Stimulated activated naive CD8-positive, alpha-beta T cell treated with anti-CD3 and anti-CD28 coated beads, Interleukin-15, Interleukin-2, amounts not matched to agents 100 ng/mL and 50 ng/mL, for 24 hours (primary cell): Measurements from ENCODE around the gene RER1.

ENCODE experiments used
- H3K27ac Mint-ChIP-seq: one replicate; pipeline ENCODE4 v1.8.0; 2021; ENCODE audit warnings: mild to moderate bottlenecking, mixed read lengths
- H3K27me3 Mint-ChIP-seq: one replicate; pipeline ENCODE4 v1.8.0; 2021; ENCODE audit warnings: mixed read lengths
- H3K36me3 Mint-ChIP-seq: one replicate; pipeline ENCODE4 v1.8.0; 2021; ENCODE audit warnings: low read depth, mixed read lengths
- H3K4me1 Mint-ChIP-seq: one replicate; pipeline ENCODE4 v1.8.0; 2021; ENCODE audit warnings: low read depth, mixed read lengths
- H3K4me3 Mint-ChIP-seq: one replicate; pipeline ENCODE4 v1.8.0; 2021; ENCODE audit warnings: mild to moderate bottlenecking, mixed read lengths
- H3K9me3 Mint-ChIP-seq: one replicate; pipeline ENCODE4 v1.8.0; 2021; ENCODE audit warnings: mixed read lengths

RER1 gene

DNA sequence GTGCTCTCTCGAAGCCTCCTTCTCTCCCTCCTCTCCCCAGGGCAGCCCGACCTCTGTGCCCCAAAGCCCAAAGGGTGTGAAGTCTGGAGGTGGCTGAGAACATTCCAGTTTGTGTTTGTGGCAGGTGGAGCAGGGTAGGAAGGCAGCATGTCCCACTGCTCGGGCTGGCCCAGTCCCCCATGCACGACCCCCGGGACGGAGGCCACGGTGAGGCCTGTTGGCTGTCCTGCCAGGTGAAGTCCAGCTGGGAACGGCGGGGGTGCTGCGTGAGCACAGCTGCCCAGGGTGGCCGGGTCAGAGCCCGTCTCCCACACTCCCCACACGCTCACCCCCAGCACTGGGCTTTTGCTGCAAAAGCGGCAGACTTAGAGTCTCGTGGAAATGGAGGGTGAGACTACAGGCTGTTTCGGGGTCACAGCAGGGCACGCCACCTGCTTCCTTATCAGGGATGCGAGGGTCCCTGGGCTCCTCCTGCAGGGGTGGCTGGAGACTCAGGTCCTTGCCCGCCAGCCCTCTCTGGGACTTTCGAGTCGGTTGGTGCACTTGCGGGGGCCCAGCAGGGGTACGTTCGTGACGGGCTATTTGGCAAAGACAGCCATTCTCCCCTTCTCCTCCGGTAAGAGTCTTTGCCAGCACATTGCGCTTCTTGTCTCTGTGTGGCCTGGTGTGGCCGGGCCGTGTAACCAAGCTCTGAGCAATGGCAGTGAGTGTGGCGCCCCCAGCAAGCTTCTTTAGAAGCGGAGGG is 40.6 kb upstream of the RER1 start:
- H3K9me3 Mint-ChIP-seq, result no peaks in the 10 kb centered on the region
- no peaks in the 10 kb centered on the region for H3K27me3 Mint-ChIP-seq
- no peak overlapping the region for H3K4me3 Mint-ChIP-seq
- H3K36me3 Mint-ChIP-seq, result no peaks in the 10 kb centered on the region
- H3K27ac Mint-ChIP-seq, result no peak overlapping the region
- no peaks in the 10 kb centered on the region for H3K4me1 Mint-ChIP-seq

DNA sequence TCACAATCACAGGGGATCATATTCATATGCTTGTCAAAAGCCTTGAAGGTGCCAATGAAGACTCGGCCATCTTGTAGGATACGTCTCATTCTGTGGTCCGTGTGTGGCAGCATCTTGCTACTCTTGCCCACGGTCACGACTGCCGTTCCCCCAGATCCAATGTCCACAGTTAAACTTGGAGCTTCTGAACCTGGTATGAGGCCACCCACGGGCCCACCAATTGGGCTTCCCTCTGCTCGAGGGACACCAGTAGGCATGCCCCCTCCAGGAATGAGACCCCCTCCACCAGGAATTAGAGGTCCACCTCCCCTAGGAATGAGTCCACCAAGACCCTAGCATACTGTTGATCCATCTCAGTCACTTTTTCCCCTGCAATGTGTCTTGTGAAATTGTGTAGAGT is 39.9 kb upstream of the RER1 start:
- H3K27me3 Mint-ChIP-seq, result no peaks in the 10 kb centered on the region
- H3K36me3 Mint-ChIP-seq, result no peaks in the 10 kb centered on the region
- no peaks in the 10 kb centered on the region for H3K9me3 Mint-ChIP-seq
- no peak overlapping the region for H3K27ac Mint-ChIP-seq
- H3K4me3 Mint-ChIP-seq, result no peak overlapping the region
- H3K4me1 Mint-ChIP-seq, result no peaks in the 10 kb centered on the region

- Mint-ChIP-seq H3K27me3 (no peaks in the 10 kb centered on the region), H3K9me3 (no peaks in the 10 kb centered on the region), H3K27ac (no peak overlapping the region), H3K36me3 (no peaks in the 10 kb centered on the region), H3K4me1 (no peaks in the 10 kb centered on the region), H3K4me3 (no peak overlapping the region)
These were observed 39.2 kb upstream of the RER1 start for GRCh38 chr1:2352341-2352896.

- H3K4me3 Mint-ChIP-seq, result no peak overlapping the region
- no peaks in the 10 kb centered on the region for H3K27me3 Mint-ChIP-seq
- H3K27ac Mint-ChIP-seq, result no peak overlapping the region
These were observed 38.6 kb upstream of the RER1 start for GRCh38 chr1:2352897-2353550.

DNA sequence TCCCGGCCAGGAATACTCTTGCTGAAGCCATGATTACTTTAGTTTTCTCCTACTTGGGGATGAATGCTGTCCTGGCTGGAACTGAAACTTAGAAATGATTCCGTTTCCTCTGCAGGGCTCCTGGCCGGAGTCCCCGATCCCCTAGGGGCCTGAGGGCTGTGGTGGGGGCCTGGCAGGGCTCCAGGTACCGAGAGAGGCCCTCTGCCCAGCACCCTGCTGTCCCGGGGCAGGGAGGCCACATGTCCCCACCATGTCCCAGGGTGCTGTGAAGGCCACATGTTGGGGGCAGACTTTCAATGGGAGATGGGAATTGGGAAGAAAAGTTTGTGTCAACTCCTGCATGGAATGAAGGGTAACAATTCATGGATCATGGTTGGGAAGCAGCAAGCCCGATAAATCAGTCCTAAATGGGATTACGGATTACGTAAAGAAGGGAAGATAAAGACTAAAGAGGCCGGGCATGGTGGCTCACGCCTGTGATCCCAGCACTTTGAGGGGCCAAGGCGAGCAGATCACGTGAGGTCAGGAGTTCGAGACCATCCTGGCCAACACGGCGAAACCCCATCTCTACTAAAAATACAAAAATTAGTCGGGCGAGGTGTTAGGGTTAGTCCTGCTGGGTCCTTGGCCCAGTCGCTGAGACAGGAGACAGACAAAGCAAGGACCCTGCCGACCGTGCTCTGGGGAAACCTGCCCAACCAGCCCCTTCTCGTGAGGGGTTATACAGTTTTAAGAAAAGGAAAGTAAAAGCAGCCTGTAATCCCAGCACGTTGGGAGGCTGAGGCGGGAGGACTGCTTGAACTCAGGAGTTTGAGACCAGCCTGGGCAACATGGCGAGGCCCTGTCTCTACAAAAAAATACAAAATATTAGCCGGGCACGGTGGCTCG is 37.8 kb upstream of the RER1 start:
- H3K27ac Mint-ChIP-seq, result no peak overlapping the region
- H3K36me3 Mint-ChIP-seq, result no peaks in the 10 kb centered on the region
- H3K4me1 Mint-ChIP-seq, result no peaks in the 10 kb centered on the region
- no peaks in the 10 kb centered on the region for H3K9me3 Mint-ChIP-seq
- H3K27me3 Mint-ChIP-seq, result no peaks in the 10 kb centered on the region
- H3K4me3 Mint-ChIP-seq, result no peak overlapping the region

More at GRCh38 chr1:2352897-2353550, 38.6 kb upstream of the RER1 start:
- no peaks in the 10 kb centered on the region for H3K4me1 Mint-ChIP-seq
- H3K9me3 Mint-ChIP-seq, result no peaks in the 10 kb centered on the region
- no peaks in the 10 kb centered on the region for H3K36me3 Mint-ChIP-seq

GRCh38 chr1:2354511-2355372 is 36.9 kb upstream of the RER1 start:
- Mint-ChIP-seq H3K27me3 (no peaks in the 10 kb centered on the region), H3K4me3 (no peak overlapping the region), H3K27ac (no peak overlapping the region), H3K9me3 (no peaks in the 10 kb centered on the region), H3K36me3 (no peaks in the 10 kb centered on the region), H3K4me1 (no peaks in the 10 kb centered on the region)

DNA sequence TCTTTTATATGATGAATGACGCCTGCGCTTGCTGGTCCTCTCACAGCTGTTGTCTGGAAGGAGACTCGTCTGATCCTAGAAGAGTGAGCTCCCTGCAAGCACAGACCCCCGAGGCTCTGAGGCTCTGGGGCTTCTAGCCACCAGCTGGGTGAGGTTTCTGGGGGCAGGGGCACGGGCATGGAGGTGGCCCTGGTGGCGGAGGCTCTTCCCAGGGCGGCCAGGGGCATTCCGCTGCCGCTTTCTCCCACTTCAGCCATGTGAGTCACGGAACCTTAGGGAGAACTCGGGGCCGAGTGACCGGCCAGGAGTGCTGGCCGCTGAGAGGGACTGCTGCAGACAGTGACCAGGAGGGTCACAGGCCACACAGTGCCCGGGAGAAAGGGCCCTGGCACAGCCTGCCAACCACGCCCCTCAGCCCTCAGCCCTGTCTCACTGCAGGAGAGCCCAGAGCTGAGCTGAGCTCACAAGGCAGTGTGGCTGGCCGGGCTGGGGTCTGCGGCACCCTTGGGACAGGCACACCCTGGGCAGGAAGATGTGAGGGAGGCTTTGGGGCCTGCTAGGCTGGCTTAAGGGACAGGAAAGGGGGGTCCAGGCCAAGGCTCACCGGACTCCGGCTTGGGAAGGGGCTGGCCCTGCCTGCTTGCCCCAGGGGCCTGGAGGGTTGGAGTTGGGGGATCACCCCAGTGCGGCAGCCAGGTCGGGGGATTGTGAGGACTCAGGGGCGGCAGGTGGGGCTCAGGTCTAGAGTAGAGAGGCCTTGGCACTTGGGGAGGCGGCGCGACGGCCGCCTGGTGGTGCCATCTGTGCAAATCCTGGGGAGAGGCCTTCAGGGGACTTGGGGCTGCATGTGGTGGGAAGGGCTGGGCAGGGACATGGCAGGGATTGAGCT is 36.0 kb upstream of the RER1 start:
- H3K27ac Mint-ChIP-seq, result no peak overlapping the region
- no peaks in the 10 kb centered on the region for H3K4me1 Mint-ChIP-seq
- H3K27me3 Mint-ChIP-seq, result no peaks in the 10 kb centered on the region
- H3K4me3 Mint-ChIP-seq, result no peak overlapping the region
- no peaks in the 10 kb centered on the region for H3K9me3 Mint-ChIP-seq
- no peaks in the 10 kb centered on the region for H3K36me3 Mint-ChIP-seq

- Mint-ChIP-seq H3K4me1 (no peaks in the 10 kb centered on the region), H3K27me3 (no peaks in the 10 kb centered on the region), H3K9me3 (no peaks in the 10 kb centered on the region), H3K36me3 (no peaks in the 10 kb centered on the region), H3K27ac (no peak overlapping the region), H3K4me3 (no peak overlapping the region)
These were observed 35.2 kb upstream of the RER1 start for GRCh38 chr1:2356401-2356800.

DNA sequence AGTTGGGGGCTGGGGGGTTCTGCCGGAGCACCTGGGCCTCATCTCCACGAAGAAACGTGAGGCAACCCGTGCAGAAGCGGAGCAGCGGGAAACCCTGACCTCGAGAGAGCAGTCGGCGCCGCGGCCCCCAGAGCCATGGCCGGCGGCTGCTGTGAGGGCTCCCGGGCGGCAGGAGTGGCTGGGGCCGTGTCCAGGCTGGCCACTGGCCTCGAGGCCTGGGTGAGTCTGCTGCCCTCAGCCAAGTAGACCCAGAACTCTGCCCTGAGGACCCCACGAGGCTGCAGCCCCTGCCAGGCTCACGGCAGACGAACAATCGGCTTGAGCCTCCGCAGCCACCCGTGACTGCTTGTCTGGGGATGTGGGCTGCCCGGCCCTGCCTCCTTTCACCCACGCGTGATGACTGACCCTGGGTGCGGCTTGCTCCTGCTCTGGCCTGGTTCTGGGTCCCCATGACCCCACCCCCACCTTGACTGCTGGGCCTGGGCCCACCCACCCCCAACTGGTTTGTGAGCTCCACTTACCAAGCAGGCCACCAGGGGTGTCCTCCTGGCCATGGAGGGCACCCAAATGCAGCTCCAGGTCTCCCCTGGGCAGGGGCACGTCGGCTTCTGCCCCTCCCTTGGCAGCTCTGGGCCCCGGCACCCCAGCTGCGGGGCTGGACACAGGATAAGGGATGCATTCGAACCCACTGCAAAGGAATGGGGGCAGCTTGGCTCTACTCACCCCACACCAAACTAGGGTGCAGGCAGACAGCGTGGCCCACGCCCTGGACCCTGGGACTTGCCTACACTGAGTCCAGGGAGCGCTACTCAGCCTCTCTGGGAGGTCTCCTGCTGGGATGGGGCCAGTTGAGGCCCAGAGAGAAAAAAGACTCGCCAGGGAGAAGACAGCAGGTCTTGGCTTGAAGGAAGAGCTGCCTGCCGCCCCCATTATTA is 34.5 kb upstream of the RER1 start:
- Mint-ChIP-seq H3K9me3 (peaks cover 1% of the 10 kb centered on the region), H3K27ac (no peak overlapping the region), H3K36me3 (no peaks in the 10 kb centered on the region)

DNA sequence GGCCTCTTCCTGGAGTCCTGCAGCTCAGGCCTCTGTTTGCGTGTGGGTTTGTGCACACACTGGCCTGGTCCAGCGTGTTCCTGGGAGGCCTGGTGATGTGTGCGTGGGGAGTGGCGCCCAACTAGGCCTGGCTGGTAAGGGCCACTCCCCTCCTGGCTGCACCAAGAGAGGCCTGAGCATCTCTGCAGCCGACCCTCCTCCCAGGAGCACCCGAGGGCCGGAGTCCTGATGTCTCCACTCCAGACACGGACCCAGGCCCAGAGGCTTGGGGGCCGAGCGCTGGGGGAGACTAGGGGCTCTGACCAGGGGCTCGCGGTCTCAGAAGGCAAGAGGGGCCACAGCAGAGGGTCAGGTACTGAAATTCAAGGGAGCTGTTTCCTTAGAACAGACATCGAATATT is 33.6 kb upstream of the RER1 start:
- Mint-ChIP-seq H3K4me1 (no peaks in the 10 kb centered on the region), H3K27ac (no peak overlapping the region), H3K9me3 (peaks cover 7% of the 10 kb centered on the region), H3K27me3 (no peaks in the 10 kb centered on the region), H3K36me3 (no peaks in the 10 kb centered on the region), H3K4me3 (no peak overlapping the region)

More for the DNA sequence above, 34.5 kb upstream of the RER1 start:
- H3K4me1 Mint-ChIP-seq, result no peaks in the 10 kb centered on the region
- no peak overlapping the region for H3K4me3 Mint-ChIP-seq
- no peaks in the 10 kb centered on the region for H3K27me3 Mint-ChIP-seq

DNA sequence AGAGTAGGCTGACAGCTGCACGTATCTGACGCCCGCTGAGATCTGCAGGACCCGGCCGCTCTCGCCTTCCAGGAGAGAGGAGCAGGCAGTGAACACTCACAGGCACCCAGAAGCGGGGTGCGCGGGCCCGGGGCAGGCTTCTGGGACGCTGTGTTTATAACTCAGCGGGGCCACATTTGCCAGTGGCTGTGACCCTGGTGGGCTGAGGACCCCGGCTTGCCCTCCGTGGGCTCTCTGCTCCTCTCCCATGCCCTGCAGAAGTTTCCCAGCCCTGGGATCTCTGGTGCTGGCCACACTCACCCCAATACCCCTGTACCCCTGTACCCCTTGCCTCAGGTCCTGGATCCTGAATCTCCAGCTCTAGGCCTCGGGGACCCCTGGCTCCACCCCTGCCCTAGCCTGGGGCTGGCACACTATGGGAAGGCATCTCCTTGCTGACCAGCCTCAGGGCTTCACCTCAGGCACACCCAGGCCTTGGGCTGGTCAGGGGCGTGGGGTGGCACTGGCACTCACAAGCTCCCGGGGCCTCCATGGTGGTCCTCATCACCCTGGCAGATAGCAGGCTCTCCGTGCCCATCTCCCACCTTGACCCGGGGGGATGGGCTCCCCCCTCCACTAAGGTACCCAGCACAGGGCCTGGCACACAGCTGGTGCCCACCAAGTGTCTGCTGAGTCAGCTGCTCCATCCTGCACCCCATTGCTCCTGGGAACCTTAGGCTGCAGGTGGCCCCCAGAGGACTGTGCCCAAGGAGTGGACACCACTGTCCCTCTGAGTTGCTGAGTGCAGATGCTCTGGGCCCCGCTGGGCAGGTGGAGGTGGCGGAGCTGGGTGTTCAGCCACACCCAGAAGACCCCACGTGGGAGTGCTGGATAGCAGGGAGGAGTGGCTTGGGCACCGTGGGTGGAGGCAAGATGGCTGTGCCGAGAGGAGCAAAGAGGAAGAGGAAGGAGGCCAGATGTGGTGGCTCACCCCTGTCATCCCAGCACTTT is 32.7 kb upstream of the RER1 start:
- Mint-ChIP-seq H3K4me1 (no peaks in the 10 kb centered on the region), H3K36me3 (peaks cover 3% of the 10 kb centered on the region), H3K4me3 (no peak overlapping the region), H3K9me3 (peaks cover 11% of the 10 kb centered on the region), H3K27me3 (no peaks in the 10 kb centered on the region), H3K27ac (no peak overlapping the region)
